Measurements from ENCODE around the gene RUNX3.
"Not testable (repeated sequence)": the region's sequence is repeated elsewhere in the genome, so short reads cannot be mapped to it uniquely, and the experiment has no call there.

The RUNX3 gene

GRCh38 chr1:24912376-24913273 lies 17.5 kb downstream of the RUNX3 start:
- DNase-seq = no peak

GRCh38 chr1:24911651-24912155 lies 18.4 kb downstream of the RUNX3 start:
- no peak for DNase-seq

- DNase-seq = no peak
These were observed 19.1 kb downstream of the RUNX3 start for GRCh38 chr1:24910751-24911650.

GRCh38 chr1:24910210-24910609 lies 19.9 kb downstream of the RUNX3 start:
- DNase-seq = no peak

- DNase-seq = no peak
These were observed 20.6 kb downstream of the RUNX3 start for GRCh38 chr1:24909388-24909898.

- DNase-seq = no peak
These were observed 21.4 kb downstream of the RUNX3 start for GRCh38 chr1:24908591-24909259.

- DNase-seq = not testable (repeated sequence)
These were observed 22.3 kb downstream of the RUNX3 start for GRCh38 chr1:24907587-24908294.

GRCh38 chr1:24906760-24907490 lies 23.2 kb downstream of the RUNX3 start:
- DNase-seq = no peak

- DNase-seq = no peak
These were observed 23.9 kb downstream of the RUNX3 start for GRCh38 chr1:24905979-24906720.

- DNase-seq = no peak
These were observed 24.6 kb downstream of the RUNX3 start for GRCh38 chr1:24905355-24905978.

GRCh38 chr1:24904731-24905354 lies 25.2 kb downstream of the RUNX3 start:
- no peak for DNase-seq

GRCh38 chr1:24903955-24904730 lies 25.9 kb downstream of the RUNX3 start:
- DNase-seq = no peak

GRCh38 chr1:24903560-24903954 lies 26.5 kb downstream of the RUNX3 start:
- DNase-seq = no peak

GRCh38 chr1:24903011-24903461 lies 27.0 kb downstream of the RUNX3 start:
- no peak for DNase-seq

- DNase-seq = no peak
These were observed 27.6 kb downstream of the RUNX3 start for GRCh38 chr1:24902471-24902891.

- DNase-seq = no peak
These were observed 28.1 kb downstream of the RUNX3 start for GRCh38 chr1:24901791-24902470.

- no peak for DNase-seq
These were observed 28.9 kb downstream of the RUNX3 start for GRCh38 chr1:24900985-24901781.

All from cerebellar nuclear complex (tissue), 1 donor.